H1 (cell line): Measurements from ENCODE around the gene UNC5B. TPM values are rescaled to one million over a fixed set of nuclear protein-coding genes. Genes with fewer than 3 reads are reported as not detected.

ENCODE experiments used
- CHD1 ChIP-seq: IDR thresholded peaks from 2 replicates; pipeline ENCODE4 v1.6.1; 2012; ENCODE audit warnings: low read depth, low read length, improper control_type of control experiment
- RNF2 ChIP-seq: fragments of 200-900, 300-1000 bp; sonication (generic); IDR thresholded peaks from 2 replicates; pipeline ENCODE4 v1.7.1; 2016; ENCODE audit warnings: borderline replicate concordance, low read depth, mild to moderate bottlenecking, antibody characterized with exemption, low read length; ENCODE audit not compliant: poor library complexity, severe bottlenecking; ENCODE audit errors: missing control alignments
- SAP30 ChIP-seq: fragments of 300-600 bp; sonication (generic); IDR thresholded peaks from 2 replicates; pipeline ENCODE4 v1.7.1; 2012; ENCODE audit warnings: low read length, moderate library complexity, mild to moderate bottlenecking, inconsistent platforms; ENCODE audit not compliant: insufficient read depth, insufficient replicate concordance
- polyA plus RNA-seq, 7 experiments: library from polyadenylated mRNA; depleted of rRNA in 3 of 7; stranded (reverse) in 5 of 7; unstranded in 2 of 7; fragments of >200 nt in 5 of 7; fragments of 200-250 nt in 2 of 7; gene quantifications; 1 replicate in 5 of 7; 2 replicates in 1 of 7; 4 replicates in 1 of 7; pipeline versions ENCODE4 v1.2.1 to v1.2.3, GENCODE V29; 2011 to 2013; ENCODE audit warnings: missing spikeins in 2 of 7, mixed read lengths in 2 of 7
- total RNA-seq: library from RNA; stranded (reverse); fragmentation: NEBNext Ultra II Directional; extraction: Animal tissue kit (Norgen Biotek cat#: 25700); gene quantifications from 2 replicates; pipeline ENCODE4 v1.2.1, GENCODE V29; 2021
- TF ChIP-seq, protein P1 (sequence below): IDR thresholded peaks from 2 replicates; pipeline ENCODE4 v1.6.1; 2012; ENCODE audit warnings: inconsistent platforms

The UNC5B gene
- total and polyA plus RNA-seq, 2 of the 8 experiments (the other 6 are each of a cell fraction or from before 2014, with no cell fraction given): 27.9 to 31.8 TPM

DNA sequence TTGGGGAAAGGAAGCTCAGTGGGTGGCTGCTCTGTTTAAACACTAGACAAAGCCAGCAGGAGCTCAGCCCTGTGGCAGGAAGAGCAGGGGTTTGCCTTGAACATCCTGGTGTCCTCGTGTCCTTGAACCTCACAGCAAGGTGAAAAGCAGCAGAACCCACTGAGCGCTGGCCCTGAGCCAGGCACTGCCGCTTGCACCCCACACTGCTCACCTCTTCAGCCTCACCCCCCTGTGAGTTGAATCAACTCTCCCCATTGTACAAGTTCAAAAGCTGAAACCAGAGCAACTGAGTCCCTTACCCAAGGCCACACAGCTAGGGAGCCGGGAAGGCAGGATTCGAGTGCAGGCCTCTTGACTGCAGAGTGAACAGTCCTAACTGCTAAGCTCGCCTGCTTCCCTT, 138.7 kb downstream of the UNC5B start (continued):
- no peak for TF ChIP-seq RNF2
- TF ChIP-seq, protein P1, sequence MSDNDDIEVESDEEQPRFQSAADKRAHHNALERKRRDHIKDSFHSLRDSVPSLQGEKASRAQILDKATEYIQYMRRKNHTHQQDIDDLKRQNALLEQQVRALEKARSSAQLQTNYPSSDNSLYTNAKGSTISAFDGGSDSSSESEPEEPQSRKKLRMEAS: no peak
- TF ChIP-seq CHD1: no peak
- TF ChIP-seq SAP30: no peak
- TF ChIP-seq, all 59 proteins: peak for 0
